Measurements from ENCODE around the gene NANOS1.

NANOS1 gene

GRCh38 chr10:119051775-119052174 lies 22.3 kb downstream of the NANOS1 start:
- TF ChIP-seq TAF1 (IDR thresholded peaks at IDR 0.05; ENCODE audit: borderline replicate concordance, insufficient read depth, low read length) (no peak), FOXP2 (optimal IDR thresholded peaks at IDR 0.05; ENCODE audit: borderline replicate concordance, extremely low read depth, extremely low read length, insufficient read depth) (no peak), POLR2AphosphoS5 (IDR thresholded peaks at IDR 0.05; ENCODE audit: low read depth, low read length) (no peak), SIN3A (IDR thresholded peaks at IDR 0.05; ENCODE audit: borderline replicate concordance, insufficient read depth, low read length) (no peak)
- TF ChIP-seq, protein P1, sequence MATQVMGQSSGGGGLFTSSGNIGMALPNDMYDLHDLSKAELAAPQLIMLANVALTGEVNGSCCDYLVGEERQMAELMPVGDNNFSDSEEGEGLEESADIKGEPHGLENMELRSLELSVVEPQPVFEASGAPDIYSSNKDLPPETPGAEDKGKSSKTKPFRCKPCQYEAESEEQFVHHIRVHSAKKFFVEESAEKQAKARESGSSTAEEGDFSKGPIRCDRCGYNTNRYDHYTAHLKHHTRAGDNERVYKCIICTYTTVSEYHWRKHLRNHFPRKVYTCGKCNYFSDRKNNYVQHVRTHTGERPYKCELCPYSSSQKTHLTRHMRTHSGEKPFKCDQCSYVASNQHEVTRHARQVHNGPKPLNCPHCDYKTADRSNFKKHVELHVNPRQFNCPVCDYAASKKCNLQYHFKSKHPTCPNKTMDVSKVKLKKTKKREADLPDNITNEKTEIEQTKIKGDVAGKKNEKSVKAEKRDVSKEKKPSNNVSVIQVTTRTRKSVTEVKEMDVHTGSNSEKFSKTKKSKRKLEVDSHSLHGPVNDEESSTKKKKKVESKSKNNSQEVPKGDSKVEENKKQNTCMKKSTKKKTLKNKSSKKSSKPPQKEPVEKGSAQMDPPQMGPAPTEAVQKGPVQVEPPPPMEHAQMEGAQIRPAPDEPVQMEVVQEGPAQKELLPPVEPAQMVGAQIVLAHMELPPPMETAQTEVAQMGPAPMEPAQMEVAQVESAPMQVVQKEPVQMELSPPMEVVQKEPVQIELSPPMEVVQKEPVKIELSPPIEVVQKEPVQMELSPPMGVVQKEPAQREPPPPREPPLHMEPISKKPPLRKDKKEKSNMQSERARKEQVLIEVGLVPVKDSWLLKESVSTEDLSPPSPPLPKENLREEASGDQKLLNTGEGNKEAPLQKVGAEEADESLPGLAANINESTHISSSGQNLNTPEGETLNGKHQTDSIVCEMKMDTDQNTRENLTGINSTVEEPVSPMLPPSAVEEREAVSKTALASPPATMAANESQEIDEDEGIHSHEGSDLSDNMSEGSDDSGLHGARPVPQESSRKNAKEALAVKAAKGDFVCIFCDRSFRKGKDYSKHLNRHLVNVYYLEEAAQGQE (IDR thresholded peaks at IDR 0.05; ENCODE audit: insufficient read depth in 1 of 2, low read depth in 2 of 2, low read length in 2 of 2): no peak

GRCh38 chr10:119055472-119055871 lies 26.0 kb downstream of the NANOS1 start:
- TF ChIP-seq SIN3A (IDR thresholded peaks at IDR 0.05; ENCODE audit: borderline replicate concordance, insufficient read depth, low read length) (no peak), FOXP2 (optimal IDR thresholded peaks at IDR 0.05; ENCODE audit: borderline replicate concordance, extremely low read depth, extremely low read length, insufficient read depth) (no peak), POLR2AphosphoS5 (IDR thresholded peaks at IDR 0.05; ENCODE audit: low read depth, low read length) (no peak), TAF1 (IDR thresholded peaks at IDR 0.05; ENCODE audit: borderline replicate concordance, insufficient read depth, low read length) (no peak)
- TF ChIP-seq, protein P1 (IDR thresholded peaks at IDR 0.05; ENCODE audit: insufficient read depth in 1 of 2, low read depth in 2 of 2, low read length in 2 of 2): no peak

DNA sequence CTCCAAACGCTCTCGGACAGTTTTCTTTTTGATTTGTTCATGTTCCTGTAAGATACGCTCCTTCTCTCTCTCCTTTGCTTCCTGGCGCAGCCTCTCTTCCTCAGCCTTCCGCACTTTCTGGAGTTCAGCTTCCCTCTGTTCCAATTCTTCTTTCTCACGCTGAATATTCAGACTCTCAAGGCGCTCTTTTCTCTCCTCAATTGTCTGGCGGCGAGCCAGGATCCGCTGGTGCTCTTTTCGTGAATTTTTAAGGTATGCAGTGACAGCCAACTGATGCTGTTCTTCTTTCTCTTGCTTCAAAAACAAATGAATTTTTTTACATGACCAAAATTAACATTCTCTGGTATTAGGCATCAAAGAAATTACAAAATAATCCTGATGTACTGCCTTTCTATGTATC lies 28.5 kb downstream of the NANOS1 start:
- TF ChIP-seq POLR2AphosphoS5 (IDR thresholded peaks at IDR 0.05; ENCODE audit: low read depth, low read length): no peak
- TF ChIP-seq TAF1 (IDR thresholded peaks at IDR 0.05; ENCODE audit: borderline replicate concordance, insufficient read depth, low read length): no peak
- no peak for TF ChIP-seq FOXP2 (optimal IDR thresholded peaks at IDR 0.05; ENCODE audit: borderline replicate concordance, extremely low read depth, extremely low read length, insufficient read depth)
- TF ChIP-seq, protein P1 (IDR thresholded peaks at IDR 0.05; ENCODE audit: insufficient read depth in 1 of 2, low read depth in 2 of 2, low read length in 2 of 2): no peak
- TF ChIP-seq SIN3A (IDR thresholded peaks at IDR 0.05; ENCODE audit: borderline replicate concordance, insufficient read depth, low read length): no peak

DNA sequence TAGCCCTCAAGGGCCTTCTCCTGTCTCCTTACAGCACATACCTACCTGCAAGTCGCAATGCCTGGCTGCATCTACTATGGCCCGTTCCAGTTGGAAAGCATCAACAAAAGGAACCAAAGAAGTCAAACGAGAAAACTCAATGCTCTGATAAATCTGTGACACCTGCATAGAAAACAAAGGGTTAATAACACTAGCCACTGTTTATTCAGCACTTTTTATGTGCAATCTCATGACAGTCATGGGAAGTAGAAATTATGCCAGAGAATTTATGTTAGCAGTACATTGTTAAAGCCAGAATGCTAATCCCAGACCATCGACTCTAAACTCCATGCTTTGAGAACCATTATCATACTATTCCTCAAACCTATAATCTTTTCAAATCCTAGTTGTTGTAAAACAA lies 30.0 kb downstream of the NANOS1 start:
- TF ChIP-seq FOXP2 (optimal IDR thresholded peaks at IDR 0.05; ENCODE audit: borderline replicate concordance, extremely low read depth, extremely low read length, insufficient read depth) (no peak), POLR2AphosphoS5 (IDR thresholded peaks at IDR 0.05; ENCODE audit: low read depth, low read length) (no peak)

- TF ChIP-seq TAF1 (IDR thresholded peaks at IDR 0.05; ENCODE audit: borderline replicate concordance, insufficient read depth, low read length) (no peak), POLR2AphosphoS5 (IDR thresholded peaks at IDR 0.05; ENCODE audit: low read depth, low read length) (no peak), SIN3A (IDR thresholded peaks at IDR 0.05; ENCODE audit: borderline replicate concordance, insufficient read depth, low read length) (no peak), FOXP2 (optimal IDR thresholded peaks at IDR 0.05; ENCODE audit: borderline replicate concordance, extremely low read depth, extremely low read length, insufficient read depth) (no peak)
- TF ChIP-seq, protein P1 (IDR thresholded peaks at IDR 0.05; ENCODE audit: insufficient read depth in 1 of 2, low read depth in 2 of 2, low read length in 2 of 2): no peak
These were observed 30.6 kb downstream of the NANOS1 start for GRCh38 chr10:119060107-119060506.
